GM12891 (cell line): ENCODE measurements around the gene ESRRB.

Experiments used
- POLR2A ChIP-seq: IDR thresholded peaks from 2 replicates; pipeline ENCODE4 v1.6.1; 2011; ENCODE audit warnings: low read depth, low read length, control low read depth
- POU2F2 ChIP-seq: IDR thresholded peaks from 2 replicates; pipeline ENCODE4 v1.6.1; 2011; ENCODE audit warnings: low read depth, mild to moderate bottlenecking, control low read depth, low read length, moderate library complexity

GRCh38 chr14:76490111-76490510 lies 114.2 kb downstream of the ESRRB start:
- TF ChIP-seq POU2F2, result no peak
- no peak for TF ChIP-seq POLR2A
